ENCODE results near the gene TSPAN5. TPM values are rescaled to one million over a fixed set of nuclear protein-coding genes. Genes with fewer than 3 reads are reported as not detected.

The TSPAN5 gene
- total and polyA plus RNA-seq, 2 donors from 2014 or later, result 6.8 to 13.8 TPM

GRCh38 chr4:98527534-98528269 is 130.7 kb downstream of the TSPAN5 start:
- no peaks in the 10 kb centered on the region for H3K4me1 ChIP-seq (ENCODE audit: control insufficient read depth in 2 of 3, insufficient read depth in 2 of 3, low read depth in 1 of 3, low read length in 3 of 3)
- intact Hi-C loops (cut with DNase I), result no loop called here
- no peaks in the 10 kb centered on the region for H3K27me3 ChIP-seq (ENCODE audit: control insufficient read depth, insufficient read depth, low read length)
- no peak overlapping the region for H3K27ac ChIP-seq (ENCODE audit: low read depth in 2 of 2, low read length in 2 of 2)
- TF ChIP-seq CTCF (IDR thresholded peaks at IDR 0.05; ENCODE audit: borderline replicate concordance, extremely low read depth, insufficient read depth), result no peak
- no peaks in the 10 kb centered on the region for H3K9me3 ChIP-seq (ENCODE audit: control insufficient read depth in 2 of 3, insufficient read depth in 1 of 3, low read length in 3 of 3)
- no peak overlapping the region for H3K9ac ChIP-seq (ENCODE audit: low read length in 3 of 3)
- FAIRE-seq (no peak), DNase-seq (no peak)
- no peak overlapping the region for H3K4me3 ChIP-seq (ENCODE audit: low read length in 3 of 3)
- H3K36me3 ChIP-seq (ENCODE audit: control insufficient read depth in 2 of 3, insufficient read depth in 3 of 3, low read length in 3 of 3), result no peaks in the 10 kb centered on the region

- Histone ChIP-seq H3K4me3 (ENCODE audit: low read length in 3 of 3) (no peak overlapping the region), H3K27ac (ENCODE audit: low read depth in 2 of 2, low read length in 2 of 2) (no peak overlapping the region), H3K9me3 (ENCODE audit: control insufficient read depth in 2 of 3, insufficient read depth in 1 of 3, low read length in 3 of 3) (no peaks in the 10 kb centered on the region), H3K4me1 (ENCODE audit: control insufficient read depth in 2 of 3, insufficient read depth in 2 of 3, low read depth in 1 of 3, low read length in 3 of 3) (no peaks in the 10 kb centered on the region), H3K27me3 (ENCODE audit: control insufficient read depth, insufficient read depth, low read length) (no peaks in the 10 kb centered on the region), H3K9ac (ENCODE audit: low read length in 3 of 3) (no peak overlapping the region), H3K36me3 (ENCODE audit: control insufficient read depth in 2 of 3, insufficient read depth in 3 of 3, low read length in 3 of 3) (no peaks in the 10 kb centered on the region)
- FAIRE-seq (no peak), DNase-seq (no peak)
- no peak for TF ChIP-seq CTCF (IDR thresholded peaks at IDR 0.05; ENCODE audit: borderline replicate concordance, extremely low read depth, insufficient read depth)
- intact Hi-C loops (cut with DNase I), result no loop called here
Measured at GRCh38 chr4:98524230-98524629, 134.2 kb downstream of the TSPAN5 start.

- Histone ChIP-seq H3K27ac (ENCODE audit: low read depth in 2 of 2, low read length in 2 of 2) (no peak overlapping the region), H3K27me3 (ENCODE audit: control insufficient read depth, insufficient read depth, low read length) (no peaks in the 10 kb centered on the region), H3K9me3 (ENCODE audit: control insufficient read depth in 2 of 3, insufficient read depth in 1 of 3, low read length in 3 of 3) (no peaks in the 10 kb centered on the region), H3K4me3 (ENCODE audit: low read length in 3 of 3) (no peak overlapping the region), H3K36me3 (ENCODE audit: control insufficient read depth in 2 of 3, insufficient read depth in 3 of 3, low read length in 3 of 3) (no peaks in the 10 kb centered on the region), H3K4me1 (ENCODE audit: control insufficient read depth in 2 of 3, insufficient read depth in 2 of 3, low read depth in 1 of 3, low read length in 3 of 3) (no peaks in the 10 kb centered on the region), H3K9ac (ENCODE audit: low read length in 3 of 3) (no peak overlapping the region)
- no peak for FAIRE-seq
- no peak for DNase-seq
- intact Hi-C loops (cut with DNase I), result no loop called here
- no peak for TF ChIP-seq CTCF (IDR thresholded peaks at IDR 0.05; ENCODE audit: borderline replicate concordance, extremely low read depth, insufficient read depth)
Measured at GRCh38 chr4:98522636-98523395, 135.6 kb downstream of the TSPAN5 start.
